RWPE2 (cell line): Measurements from ENCODE around the gene RAD18.

Source experiments
- ATAC-seq: fragments of 200-7000 bp; cut with Tn5 transposase; 3 replicates; pipeline ENCODE4 v1.9.1; 2021; ENCODE audit warnings: low read depth
- DNase-seq: peaks from one replicate; pipeline ENCODE4 v3.0.0-alpha.2; 2020; ENCODE audit warnings: low spot score
- H3K27ac ChIP-seq: fragments of 450-650 bp; 2 replicates; pipeline ENCODE4 v1.5.1; 2017; ENCODE audit warnings: mild to moderate bottlenecking; ENCODE audit not compliant: poor library complexity, severe bottlenecking
- H3K27me3 ChIP-seq: fragments of 250-450 bp; sonication (Bioruptor Pico); 2 replicates; pipeline ENCODE4 v1.5.1; 2021; ENCODE audit warnings: mild to moderate bottlenecking, moderate library complexity; ENCODE audit not compliant: insufficient read depth, poor library complexity, severe bottlenecking
- H3K36me3 ChIP-seq: fragments of 250-450 bp; sonication (Bioruptor Pico); 2 replicates; pipeline ENCODE4 v1.5.1; 2020; ENCODE audit warnings: low read depth, mild to moderate bottlenecking, moderate library complexity
- H3K4me1 ChIP-seq: fragments of 250-450 bp; sonication (Bioruptor Pico); 2 replicates; pipeline ENCODE4 v1.5.1; 2021; ENCODE audit warnings: mild to moderate bottlenecking, moderate library complexity; ENCODE audit not compliant: insufficient read depth, poor library complexity, severe bottlenecking
- H3K4me3 ChIP-seq: fragments of 250-450 bp; sonication (Bioruptor Pico); 2 replicates; pipeline ENCODE4 v1.5.1; 2021; ENCODE audit warnings: mild to moderate bottlenecking, moderate library complexity; ENCODE audit not compliant: severe bottlenecking
- H3K9me3 ChIP-seq: fragments of 250-450 bp; sonication (Bioruptor Pico); 2 replicates; pipeline ENCODE4 v1.5.1; 2021; ENCODE audit warnings: mild to moderate bottlenecking, moderate library complexity; ENCODE audit not compliant: severe bottlenecking
- TF ChIP-seq, protein P1 (sequence below): fragments of 450-650 bp; IDR thresholded peaks from one replicate; pipeline ENCODE4 v1.5.1; 2017; ENCODE audit warnings: mild to moderate bottlenecking, moderate library complexity; ENCODE audit not compliant: poor library complexity, severe bottlenecking

RAD18 gene

GRCh38 chr3:8990266-8991215 is 27.3 kb upstream of the RAD18 start:
- Histone ChIP-seq H3K4me3 (no peak overlapping the region), H3K9me3 (no peaks in the 10 kb centered on the region), H3K36me3 (no peaks in the 10 kb centered on the region), H3K27ac (no peak overlapping the region), H3K27me3 (no peaks in the 10 kb centered on the region), H3K4me1 (no peaks in the 10 kb centered on the region)
- TF ChIP-seq, protein P1, sequence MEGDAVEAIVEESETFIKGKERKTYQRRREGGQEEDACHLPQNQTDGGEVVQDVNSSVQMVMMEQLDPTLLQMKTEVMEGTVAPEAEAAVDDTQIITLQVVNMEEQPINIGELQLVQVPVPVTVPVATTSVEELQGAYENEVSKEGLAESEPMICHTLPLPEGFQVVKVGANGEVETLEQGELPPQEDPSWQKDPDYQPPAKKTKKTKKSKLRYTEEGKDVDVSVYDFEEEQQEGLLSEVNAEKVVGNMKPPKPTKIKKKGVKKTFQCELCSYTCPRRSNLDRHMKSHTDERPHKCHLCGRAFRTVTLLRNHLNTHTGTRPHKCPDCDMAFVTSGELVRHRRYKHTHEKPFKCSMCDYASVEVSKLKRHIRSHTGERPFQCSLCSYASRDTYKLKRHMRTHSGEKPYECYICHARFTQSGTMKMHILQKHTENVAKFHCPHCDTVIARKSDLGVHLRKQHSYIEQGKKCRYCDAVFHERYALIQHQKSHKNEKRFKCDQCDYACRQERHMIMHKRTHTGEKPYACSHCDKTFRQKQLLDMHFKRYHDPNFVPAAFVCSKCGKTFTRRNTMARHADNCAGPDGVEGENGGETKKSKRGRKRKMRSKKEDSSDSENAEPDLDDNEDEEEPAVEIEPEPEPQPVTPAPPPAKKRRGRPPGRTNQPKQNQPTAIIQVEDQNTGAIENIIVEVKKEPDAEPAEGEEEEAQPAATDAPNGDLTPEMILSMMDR = no peak
- DNase-seq = no peak
- no peak for ATAC-seq

- Histone ChIP-seq H3K9me3 (no peaks in the 10 kb centered on the region), H3K4me3 (no peak overlapping the region), H3K4me1 (no peaks in the 10 kb centered on the region), H3K27me3 (no peaks in the 10 kb centered on the region), H3K36me3 (no peaks in the 10 kb centered on the region), H3K27ac (no peak overlapping the region)
- TF ChIP-seq, protein P1 = no peak
- no peak for ATAC-seq
- DNase-seq = no peak
Observed at GRCh38 chr3:8988791-8989558, 25.7 kb upstream of the RAD18 start.

GRCh38 chr3:8988384-8988655 is 25.0 kb upstream of the RAD18 start:
- Histone ChIP-seq H3K27me3 (no peaks in the 10 kb centered on the region), H3K4me1 (no peaks in the 10 kb centered on the region), H3K27ac (no peak overlapping the region), H3K36me3 (no peaks in the 10 kb centered on the region), H3K9me3 (no peaks in the 10 kb centered on the region), H3K4me3 (no peak overlapping the region)
- TF ChIP-seq, protein P1 = no peak
- ATAC-seq (no peak), DNase-seq (no peak)

GRCh38 chr3:8987645-8988383 is 24.5 kb upstream of the RAD18 start:
- Histone ChIP-seq H3K4me1 (no peaks in the 10 kb centered on the region), H3K4me3 (no peak overlapping the region), H3K27me3 (no peaks in the 10 kb centered on the region), H3K36me3 (no peaks in the 10 kb centered on the region), H3K27ac (no peak overlapping the region), H3K9me3 (no peaks in the 10 kb centered on the region)
- ATAC-seq (peak; percentile 66), DNase-seq (no peak)
- TF ChIP-seq, protein P1 = peak; percentile 78
